ENCODE results near the gene GPC6.

- no peak for TF ChIP-seq EZH2phosphoT487 (conservative IDR thresholded peaks at IDR 0.05; ENCODE audit: low read length)
- TF ChIP-seq, protein P1, sequence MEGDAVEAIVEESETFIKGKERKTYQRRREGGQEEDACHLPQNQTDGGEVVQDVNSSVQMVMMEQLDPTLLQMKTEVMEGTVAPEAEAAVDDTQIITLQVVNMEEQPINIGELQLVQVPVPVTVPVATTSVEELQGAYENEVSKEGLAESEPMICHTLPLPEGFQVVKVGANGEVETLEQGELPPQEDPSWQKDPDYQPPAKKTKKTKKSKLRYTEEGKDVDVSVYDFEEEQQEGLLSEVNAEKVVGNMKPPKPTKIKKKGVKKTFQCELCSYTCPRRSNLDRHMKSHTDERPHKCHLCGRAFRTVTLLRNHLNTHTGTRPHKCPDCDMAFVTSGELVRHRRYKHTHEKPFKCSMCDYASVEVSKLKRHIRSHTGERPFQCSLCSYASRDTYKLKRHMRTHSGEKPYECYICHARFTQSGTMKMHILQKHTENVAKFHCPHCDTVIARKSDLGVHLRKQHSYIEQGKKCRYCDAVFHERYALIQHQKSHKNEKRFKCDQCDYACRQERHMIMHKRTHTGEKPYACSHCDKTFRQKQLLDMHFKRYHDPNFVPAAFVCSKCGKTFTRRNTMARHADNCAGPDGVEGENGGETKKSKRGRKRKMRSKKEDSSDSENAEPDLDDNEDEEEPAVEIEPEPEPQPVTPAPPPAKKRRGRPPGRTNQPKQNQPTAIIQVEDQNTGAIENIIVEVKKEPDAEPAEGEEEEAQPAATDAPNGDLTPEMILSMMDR (IDR thresholded peaks at IDR 0.05; ENCODE audit: insufficient read depth, low read length, poor library complexity, severe bottlenecking) = no peak
These were observed 26.0 kb upstream of the GPC6 start for GRCh38 chr13:93200626-93201025.
